Placental epithelial cell (primary cell): ENCODE results near the gene EZH1. TPM values are rescaled to one million over a fixed set of nuclear protein-coding genes. Genes with fewer than 3 reads are reported as not detected.

Source experiments
- small RNA-seq: library from RNA; depleted of rRNA; stranded (forward); fragments of <200 nt; gene quantifications from one replicate; pipeline ENCODE3, GENCODE V24; 2012
- total RNA-seq: library from RNA; depleted of rRNA; stranded (reverse); fragments of >200 nt; gene quantifications from 2 replicates; pipeline ENCODE4 v1.2.3, GENCODE V29; 2012

EZH1 gene
- total RNA-seq, result 11.4 and 16.9 TPM in 2 replicates

DNA sequence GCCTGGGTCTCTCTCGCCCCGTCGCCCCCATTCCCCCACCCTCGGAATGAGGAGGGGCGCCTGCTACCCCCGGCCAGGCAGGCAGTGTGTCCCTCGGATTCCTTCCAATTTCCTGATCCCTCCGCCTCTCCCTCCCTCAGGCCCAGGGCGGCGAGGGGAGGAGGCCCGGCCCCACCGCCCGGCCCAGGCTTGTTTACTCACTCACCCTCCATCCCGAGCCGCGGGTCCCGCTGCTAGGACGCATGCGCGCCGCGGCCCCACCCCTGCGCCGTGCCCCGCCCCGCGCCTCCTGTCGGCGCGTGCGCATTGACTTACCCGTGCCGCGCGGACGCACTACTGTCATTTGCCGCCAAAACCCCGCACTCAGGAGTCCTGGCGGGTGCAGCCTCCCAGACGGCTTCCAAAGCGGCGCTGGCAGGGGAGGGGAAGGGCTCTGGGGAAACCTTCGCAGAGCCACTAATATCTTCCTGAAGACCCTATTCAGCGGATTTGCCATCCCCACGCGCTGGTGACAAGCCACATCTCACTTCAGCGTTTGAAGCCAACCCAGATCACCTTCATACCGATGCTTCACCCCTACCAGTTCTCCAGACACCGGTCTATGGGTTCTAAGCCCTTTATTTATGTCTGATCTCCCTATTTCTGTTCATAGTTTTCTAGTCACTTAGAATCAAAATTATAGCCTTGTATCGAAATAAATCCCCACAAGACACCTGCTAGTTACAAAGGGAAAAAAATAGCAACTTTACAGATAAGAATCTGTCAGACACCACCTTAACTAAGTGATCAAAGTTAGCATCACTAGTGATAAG lies at the start of gene EZH1:
EZH1 (minus strand) TSS at position 235 of the 812 bp plus-strand sequence. CDS start 16,099 bp downstream, outside the sequence.

DNA sequence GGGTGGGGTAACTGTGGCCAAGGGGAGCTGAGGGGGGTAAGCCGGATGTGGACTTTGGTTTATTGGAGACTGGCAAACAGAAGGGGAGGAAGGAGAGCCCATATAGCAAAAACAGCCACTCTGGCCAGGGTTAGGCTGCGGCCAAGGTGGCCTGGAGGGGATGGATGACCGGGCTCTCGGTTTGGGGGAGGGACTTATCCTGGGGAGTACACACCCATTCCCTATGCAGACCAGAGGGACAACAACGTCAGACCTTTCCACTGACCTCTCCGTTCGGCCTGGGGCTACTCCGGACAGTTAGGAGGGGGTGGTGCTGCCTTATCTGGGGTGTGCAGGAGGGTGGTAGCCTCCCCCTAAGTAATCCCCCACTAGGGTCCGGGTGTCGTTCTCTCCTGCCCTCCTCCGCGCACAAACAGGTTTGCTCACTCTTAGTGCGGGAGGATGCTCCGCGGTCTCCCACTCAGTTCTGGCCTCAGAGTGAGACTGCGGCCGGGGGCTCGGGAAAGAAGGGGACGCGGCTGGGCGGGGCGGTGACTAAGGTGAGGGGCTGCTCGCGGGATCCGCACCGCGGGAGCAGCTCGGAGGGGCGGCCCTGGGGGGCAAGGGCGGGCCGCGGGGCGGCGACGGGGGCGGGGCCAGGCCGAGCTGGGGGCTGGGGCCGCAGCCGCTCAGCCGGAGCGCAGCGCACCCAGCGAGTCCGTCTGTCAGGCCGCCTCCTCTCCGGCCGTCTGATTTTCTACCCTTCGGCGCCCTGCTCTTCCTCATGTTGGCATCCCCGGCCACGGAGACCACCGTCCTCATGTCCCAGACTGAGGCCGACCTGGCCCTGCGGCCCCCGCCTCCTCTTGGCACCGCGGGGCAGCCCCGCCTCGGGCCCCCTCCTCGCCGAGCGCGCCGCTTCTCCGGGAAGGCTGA lies 35.4 kb upstream of the EZH1 start, which contains the start of gene WNK4:
WNK4 (plus strand) TSS at position 675 of the 915 bp plus-strand sequence; CDS start at position 764, 89 bp downstream.

DNA sequence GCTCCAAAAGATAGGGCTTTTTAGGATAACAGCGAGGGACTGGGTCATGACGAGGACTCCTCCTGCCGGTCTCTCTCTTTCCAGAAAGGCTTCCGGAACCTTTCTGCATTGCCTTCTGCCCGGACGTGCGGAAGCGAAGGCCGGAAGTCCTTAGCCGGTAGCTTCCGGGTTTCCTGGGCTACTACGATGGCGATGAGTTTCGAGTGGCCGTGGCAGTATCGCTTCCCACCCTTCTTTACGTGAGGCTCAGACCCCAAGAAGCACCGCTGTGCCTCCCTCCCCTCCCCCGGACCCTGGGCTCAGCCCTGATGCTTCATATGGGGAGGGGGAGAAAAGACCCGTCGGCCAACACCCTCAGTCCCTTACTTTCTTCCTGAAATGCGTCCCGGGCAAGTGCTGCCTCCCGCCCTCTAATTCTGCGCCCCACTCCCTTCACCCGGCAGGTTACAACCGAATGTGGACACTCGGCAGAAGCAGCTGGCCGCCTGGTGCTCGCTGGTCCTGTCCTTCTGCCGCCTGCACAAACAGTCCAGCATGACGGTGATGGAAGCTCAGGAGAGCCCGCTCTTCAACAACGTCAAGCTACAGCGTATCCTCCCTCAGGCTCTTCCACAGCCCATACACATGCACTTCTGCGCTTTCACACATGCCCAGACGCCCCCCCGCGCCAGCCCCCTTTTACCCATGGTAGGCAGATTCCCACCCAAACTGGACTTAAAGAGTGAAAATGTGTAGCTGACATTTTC lies 28.6 kb upstream of the EZH1 start, which contains the start of gene VPS25:
VPS25 (plus strand) TSS at position 160 of the 746 bp plus-strand sequence; CDS start at position 187, 27 bp downstream.

DNA sequence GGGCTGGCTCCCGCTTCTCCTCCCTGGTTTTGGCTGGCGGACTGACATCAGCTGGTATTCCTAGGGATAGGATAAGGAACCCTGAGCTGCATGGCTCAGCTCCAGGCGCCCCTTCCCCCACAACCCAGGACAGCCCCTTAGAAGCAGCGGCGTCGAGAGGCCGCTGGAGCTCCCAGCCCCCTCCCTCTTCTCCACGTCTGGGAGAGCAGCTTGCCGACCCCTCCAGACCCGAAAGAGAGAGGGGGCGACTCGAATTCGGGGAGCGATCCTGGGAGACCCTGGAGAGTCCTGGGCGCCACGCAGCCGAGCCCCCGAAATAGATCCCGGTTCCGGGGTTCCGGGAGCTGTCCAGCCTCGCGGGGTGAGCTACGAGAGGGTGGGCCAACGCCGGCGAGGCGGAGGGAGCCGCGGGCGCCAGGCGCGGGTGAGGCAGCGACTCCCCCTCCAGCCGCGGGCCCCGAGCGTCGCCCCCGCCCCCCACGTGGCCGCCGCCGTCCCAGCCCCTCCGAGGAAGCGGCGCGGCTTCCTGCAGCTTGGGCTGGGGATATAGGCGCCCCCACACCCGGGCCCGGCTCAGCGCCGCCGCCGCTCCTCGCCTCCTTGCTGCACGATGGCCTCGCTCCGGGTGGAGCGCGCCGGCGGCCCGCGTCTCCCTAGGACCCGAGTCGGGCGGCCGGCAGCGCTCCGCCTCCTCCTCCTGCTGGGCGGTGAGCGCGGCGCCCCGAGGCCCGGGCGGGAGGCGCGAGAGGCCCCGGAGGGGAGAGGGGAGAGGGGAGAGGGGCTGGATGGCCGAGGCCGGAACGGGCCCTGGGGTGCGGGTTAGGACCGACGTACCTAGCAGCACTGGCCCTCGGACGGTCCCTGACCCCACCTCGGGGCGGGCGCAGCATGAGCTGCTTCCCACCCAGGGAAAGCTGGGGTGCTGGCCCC lies 16.1 kb upstream of the EZH1 start, which contains the start of gene RAMP2:
RAMP2 (plus strand) TSS at position 576 of the 930 bp plus-strand sequence; CDS start at position 611, 35 bp downstream.

DNA sequence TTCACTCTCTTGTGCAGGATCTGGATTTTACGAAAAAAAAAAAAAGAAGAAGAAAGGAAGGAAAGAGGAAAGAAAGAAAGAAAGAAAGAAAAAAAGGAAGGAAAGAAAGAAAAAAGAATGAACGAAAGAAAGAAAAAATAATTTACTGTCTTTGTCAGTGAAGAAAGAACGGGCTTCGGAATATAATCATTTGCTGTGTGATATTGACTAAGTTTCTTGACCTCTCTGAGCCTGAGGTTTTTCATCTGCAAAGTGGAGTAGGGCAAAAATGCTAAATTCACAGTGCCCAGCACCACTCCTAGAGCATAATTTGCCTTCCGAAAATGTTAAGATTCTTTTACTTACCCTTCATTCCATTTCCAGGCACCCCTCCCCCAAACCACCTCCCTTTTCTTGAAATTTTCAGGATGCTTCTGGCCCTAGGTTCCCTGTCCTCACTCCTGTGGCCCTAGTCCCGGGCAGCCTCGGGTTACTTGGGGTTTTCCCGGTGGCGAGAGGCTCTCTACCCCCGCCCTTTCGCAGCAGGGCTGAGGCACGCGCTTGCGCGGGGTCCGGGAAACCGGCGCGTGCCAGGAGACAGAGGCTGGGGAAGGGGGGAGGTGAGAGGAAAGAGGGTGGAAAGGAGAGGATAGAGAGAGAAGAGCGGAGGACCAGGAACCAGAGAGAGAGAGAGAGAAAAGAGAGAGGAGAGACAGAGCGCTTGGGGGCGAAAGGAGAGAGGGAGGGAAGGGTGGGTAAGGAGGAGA lies 62.7 kb downstream of the EZH1 start, which contains the start of gene CNTNAP1:
CNTNAP1 (plus strand) TSS at position 556 of the 746 bp plus-strand sequence. CDS start 299 bp downstream, outside the sequence.

DNA sequence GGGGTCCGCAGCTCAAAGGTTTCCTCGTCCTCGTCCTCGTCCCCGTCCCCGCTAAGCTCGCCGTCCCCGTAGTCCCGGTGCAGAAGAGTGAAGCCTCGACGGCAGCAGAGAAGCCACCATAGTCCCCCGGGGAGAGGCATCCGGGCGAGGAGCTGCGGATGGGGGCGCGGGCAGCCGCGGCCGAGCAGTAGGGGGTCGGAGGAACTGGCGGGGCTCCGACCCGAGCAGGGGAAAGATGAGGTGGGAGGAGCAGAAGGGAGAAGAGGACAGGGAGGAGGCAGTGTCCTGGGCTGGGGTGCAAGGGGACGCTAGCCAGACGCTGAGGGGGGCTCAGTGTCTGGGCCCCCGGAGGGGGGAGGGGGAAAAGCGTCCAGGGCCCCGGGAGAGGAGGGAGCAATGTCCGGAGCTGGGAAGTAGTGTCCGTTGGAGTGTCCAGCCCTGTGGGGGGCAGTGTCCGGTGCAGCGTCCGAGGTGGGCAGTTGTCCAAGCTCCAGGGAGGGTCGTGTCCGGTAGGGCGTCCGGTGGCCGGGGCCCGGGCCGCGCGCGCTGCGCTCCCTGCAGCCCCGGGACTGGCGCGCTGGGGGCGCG lies 68.3 kb downstream of the EZH1 start, which contains the start of gene PLEKHH3:
PLEKHH3 (minus strand) TSS at position 571 of the 588 bp plus-strand sequence; CDS start at position 140, 431 bp downstream.

DNA sequence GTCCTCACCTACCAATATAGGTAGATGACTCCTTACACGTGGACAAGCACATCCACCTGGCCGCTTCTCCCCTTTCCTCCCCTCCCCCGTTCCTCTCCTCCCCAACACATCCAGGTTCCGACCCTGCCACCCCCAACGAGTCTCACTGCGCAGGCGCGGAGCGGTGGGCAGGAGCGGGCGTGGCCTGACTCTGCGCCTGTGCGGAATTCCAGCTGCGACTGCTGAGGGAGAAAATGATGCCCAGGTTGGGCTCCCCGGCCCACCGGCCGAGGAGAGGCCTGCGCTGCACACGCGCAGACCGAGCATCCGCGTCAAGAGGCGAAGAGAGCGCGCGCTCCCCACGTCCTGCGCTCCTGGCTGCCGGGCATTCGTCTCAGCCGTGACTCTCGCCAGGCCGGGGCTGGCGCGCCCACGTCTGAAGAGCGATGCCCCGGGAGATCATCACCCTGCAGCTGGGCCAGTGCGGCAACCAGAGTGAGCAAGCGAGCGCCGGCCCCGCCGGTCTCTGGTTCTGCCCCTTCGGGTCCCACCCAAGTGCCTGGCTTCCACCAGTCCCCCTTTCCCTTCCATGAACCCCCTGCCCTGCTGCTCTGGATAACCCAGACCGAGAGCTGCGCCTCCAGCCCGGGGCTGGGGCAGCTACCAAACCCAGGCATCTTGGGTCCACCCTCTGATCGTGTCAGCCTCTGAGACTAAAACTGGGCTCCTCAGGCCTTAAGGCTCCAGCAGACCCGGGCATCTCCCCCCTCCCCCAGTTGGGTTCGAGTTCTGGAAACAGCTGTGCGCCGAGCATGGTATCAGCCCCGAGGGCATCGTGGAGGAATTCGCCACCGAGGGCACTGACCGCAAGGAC lies 85.5 kb downstream of the EZH1 start, which contains the start of gene TUBG2:
TUBG2 (plus strand) TSS at position 206 of the 853 bp plus-strand sequence; CDS start at position 426, 220 bp downstream.

Small RNA genes within 50 kb of the gene (small RNA-seq; reads per million reads assigned to genes)
- gene HMGN2P15, result not detected
- gene MIR6780A, result not detected

Other genes with a start within 250 kb of the EZH1 start
- gene NAGLU, start 208.8 kb downstream of the EZH1 start, total RNA-seq, result 34.2 and 34.9 TPM in 2 replicates
- 3.1 and 5.5 TPM in 2 replicates for gene HSD17B1, start 192.1 kb downstream of the EZH1 start, total RNA-seq
- gene COASY, start 182.9 kb downstream of the EZH1 start, total RNA-seq, result 20.4 and 27.2 TPM in 2 replicates
- gene MLX, start 177.9 kb downstream of the EZH1 start, total RNA-seq, result 20.0 and 33.5 TPM in 2 replicates
- 2.3 and 4.3 TPM in 2 replicates for gene PSMC3IP, start 167.3 kb downstream of the EZH1 start, total RNA-seq
- 79.7 and 106 TPM in 2 replicates for gene RETREG3, start 135.7 kb downstream of the EZH1 start, total RNA-seq
- 12.6 and 40.2 TPM in 2 replicates for gene TUBG1, start 135.4 kb downstream of the EZH1 start, total RNA-seq
- gene TUBG2, start 85.8 kb downstream of the EZH1 start, total RNA-seq, result 13.0 and 15.7 TPM in 2 replicates
- 18.1 and 29.1 TPM in 2 replicates for gene PLEKHH3, start 68.0 kb downstream of the EZH1 start, total RNA-seq
- gene CCR10, start 63.2 kb downstream of the EZH1 start, total RNA-seq, result 0.54 and 0.79 TPM in 2 replicates
- gene CNTNAP1, start 62.5 kb downstream of the EZH1 start, total RNA-seq, result 0.87 and 3.1 TPM in 2 replicates
- gene RAMP2, start 16.2 kb upstream of the EZH1 start, total RNA-seq, result 0.79 TPM in 1 of 2 replicates, not detected in the other
- gene VPS25, start 28.4 kb upstream of the EZH1 start, total RNA-seq, result 58.5 and 77.0 TPM in 2 replicates
- gene WNK4, start 35.6 kb upstream of the EZH1 start, total RNA-seq, result 0.33 and 0.39 TPM in 2 replicates
- gene COA3, start 53.7 kb upstream of the EZH1 start, total RNA-seq, result 55.4 and 63.7 TPM in 2 replicates
- gene CNTD1, start 53.8 kb upstream of the EZH1 start, total RNA-seq, result 0.79 TPM in 1 of 2 replicates, not detected in the other
- gene BECN1, start 79.2 kb upstream of the EZH1 start, total RNA-seq, result 71.1 and 81.1 TPM in 2 replicates
- 67.5 and 83.7 TPM in 2 replicates for gene PSME3, start 88.4 kb upstream of the EZH1 start, total RNA-seq
- gene AOC2, start 99.5 kb upstream of the EZH1 start, total RNA-seq, result 0.79 and 1.1 TPM in 2 replicates
- under 0.01 TPM in 2 replicates for gene AOC3, start 106.2 kb upstream of the EZH1 start, total RNA-seq
- gene G6PC1, start 155.8 kb upstream of the EZH1 start, total RNA-seq, result not detected in 2 replicates
- gene AARSD1, start 219.4 kb upstream of the EZH1 start, total RNA-seq, result 17.7 and 22.2 TPM in 2 replicates
- gene PTGES3L, start 235.0 kb upstream of the EZH1 start, total RNA-seq, result under 0.01 and 0.87 TPM in 2 replicates
- 9.8 and 10.4 TPM in 2 replicates for gene RUNDC1, start 235.5 kb upstream of the EZH1 start, total RNA-seq